ENCODE data around the gene XDH. TPM values are rescaled to one million over a fixed set of nuclear protein-coding genes. Genes with fewer than 3 reads are reported as not detected.

XDH gene
- total RNA-seq, 4 donors from 2014 or later, result 19.0 to 108 (median 92.3) TPM

GRCh38 chr2:31383471-31384153 is 30.9 kb downstream of the XDH start:
- no peak for DNase-seq
- Histone ChIP-seq H3K4me3 (no peak overlapping the region), H3K27me3 (no peaks in the 10 kb centered on the region), H3K27ac (no peak overlapping the region), H3K9me3 (no peaks in the 10 kb centered on the region), H3K36me3 (no peaks in the 10 kb centered on the region), H3K4me1 (no peaks in the 10 kb centered on the region)
- TF ChIP-seq CTCF (IDR thresholded peaks at IDR 0.05) (no peak), POLR2A (IDR thresholded peaks at IDR 0.05) (no peak)

GRCh38 chr2:31382452-31383120 is 32.0 kb downstream of the XDH start:
- no peak overlapping the region for H3K27ac ChIP-seq

GRCh38 chr2:31381601-31382000 is 32.9 kb downstream of the XDH start:
- H3K36me3 ChIP-seq, result peaks cover 0 to 6% (median 0%) of the 10 kb centered on the region in 3 donors
- DNase-seq, result no peak
- H3K4me1 ChIP-seq, result no peaks in the 10 kb centered on the region
- H3K27ac ChIP-seq, result no peak overlapping the region
- no peaks in the 10 kb centered on the region for H3K27me3 ChIP-seq
- no peak overlapping the region for H3K4me3 ChIP-seq
- TF ChIP-seq POLR2A (IDR thresholded peaks at IDR 0.05) (no peak), CTCF (IDR thresholded peaks at IDR 0.05) (no peak)
- H3K9me3 ChIP-seq, result no peaks in the 10 kb centered on the region

More at GRCh38 chr2:31382452-31383120, 32.0 kb downstream of the XDH start:
- no peak for TF ChIP-seq POLR2A (IDR thresholded peaks at IDR 0.05)
- no peak for TF ChIP-seq CTCF (IDR thresholded peaks at IDR 0.05)
- H3K27me3 ChIP-seq, result no peaks in the 10 kb centered on the region
- DNase-seq, result no peak
- no peak overlapping the region for H3K4me3 ChIP-seq
- no peaks in the 10 kb centered on the region for H3K9me3 ChIP-seq
- H3K4me1 ChIP-seq, result no peaks in the 10 kb centered on the region
- H3K36me3 ChIP-seq, result no peaks in the 10 kb centered on the region

GRCh38 chr2:31380243-31380642 is 34.3 kb downstream of the XDH start:
- no peak overlapping the region for H3K4me3 ChIP-seq
- H3K27ac ChIP-seq, result no peak overlapping the region
- no peaks in the 10 kb centered on the region for H3K27me3 ChIP-seq
- no peaks in the 10 kb centered on the region for H3K4me1 ChIP-seq
- H3K36me3 ChIP-seq, result peaks cover 0 to 8% (median 0%) of the 10 kb centered on the region in 3 donors
- TF ChIP-seq POLR2A (IDR thresholded peaks at IDR 0.05) (no peak), CTCF (IDR thresholded peaks at IDR 0.05) (no peak)
- no peak for DNase-seq
- H3K9me3 ChIP-seq, result no peaks in the 10 kb centered on the region

GRCh38 chr2:31379747-31380146 is 34.8 kb downstream of the XDH start:
- Histone ChIP-seq H3K4me1 (no peaks in the 10 kb centered on the region), H3K9me3 (no peaks in the 10 kb centered on the region), H3K27ac (no peak overlapping the region), H3K36me3 (peaks cover 0 to 9% (median 0%) of the 10 kb centered on the region in 3 donors), H3K4me3 (no peak overlapping the region), H3K27me3 (no peaks in the 10 kb centered on the region)
- TF ChIP-seq CTCF (IDR thresholded peaks at IDR 0.05) (no peak), POLR2A (IDR thresholded peaks at IDR 0.05) (no peak)
- no peak for DNase-seq

Measured in Peyer's patch (tissue), 4 donors.